ENCODE results near the gene TMEM9.

DNA sequence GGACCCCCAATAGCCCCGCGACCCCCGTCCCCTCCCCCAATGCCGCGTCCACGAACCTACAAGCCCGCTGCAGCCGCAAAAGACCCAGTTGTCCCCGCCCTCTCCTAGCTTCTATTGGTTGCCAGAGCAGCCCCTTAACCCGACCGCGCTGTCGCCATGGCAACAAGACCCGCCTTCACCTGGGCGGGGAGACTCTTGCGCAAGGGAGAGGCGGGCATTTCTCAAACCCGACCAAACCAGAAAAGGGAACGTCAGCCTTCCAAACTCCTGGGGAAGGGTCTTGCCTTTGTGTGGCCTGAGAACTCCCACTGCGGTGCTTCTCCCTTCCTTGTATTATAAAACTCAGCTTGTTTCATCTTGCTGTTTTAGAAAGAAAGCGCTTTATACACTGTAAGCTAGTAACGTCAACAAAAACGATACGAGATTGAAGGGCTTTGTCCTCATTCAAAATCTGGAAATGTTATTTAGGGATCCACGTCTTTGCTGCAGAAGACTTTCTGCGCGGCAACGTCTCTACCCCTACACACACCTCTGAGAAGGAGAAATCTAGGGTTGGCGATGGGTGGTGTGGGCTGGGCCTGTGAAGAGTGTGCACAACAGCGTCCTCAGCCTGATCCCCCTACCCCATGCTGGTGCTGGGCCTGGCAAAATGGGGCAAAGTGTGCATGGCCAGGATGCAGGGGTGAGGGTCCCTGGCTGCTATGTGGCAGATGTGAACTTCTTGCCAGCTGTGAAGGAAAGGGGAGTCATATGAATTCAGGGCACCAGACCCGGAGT lies at the start of gene TMEM9:
- TF ChIP-seq EZH2 (IDR thresholded peaks at IDR 0.05) (no peak), POLR2AphosphoS5 (IDR thresholded peaks at IDR 0.05; ENCODE audit: borderline replicate concordance, low read depth, low read length) (peak; percentile 60), FOXP2 (optimal IDR thresholded peaks at IDR 0.05; ENCODE audit: control extremely low read depth, extremely low read length, insufficient read depth) (no peak)

Measured in SK-N-MC (cell line).